Activated naive CD4-positive, alpha-beta T cell treated with anti-CD3 and anti-CD28 coated beads, Interleukin-2, amount 50 U/mL, for 24 hours (primary cell): ENCODE data around the gene HOXB6.

Experiments
- H3K27ac Mint-ChIP-seq: one replicate; pipeline ENCODE4 v1.8.0; 2021; ENCODE audit warnings: mild to moderate bottlenecking, mixed read lengths
- H3K27me3 Mint-ChIP-seq: one replicate; pipeline ENCODE4 v1.8.0; 2021; ENCODE audit warnings: mixed read lengths
- H3K36me3 Mint-ChIP-seq: one replicate; pipeline ENCODE4 v1.8.0; 2021; ENCODE audit warnings: mixed read lengths
- H3K4me1 Mint-ChIP-seq: one replicate; pipeline ENCODE4 v1.8.0; 2021; ENCODE audit warnings: mixed read lengths
- H3K4me3 Mint-ChIP-seq: one replicate; pipeline ENCODE4 v1.8.0; 2021; ENCODE audit warnings: mild to moderate bottlenecking, mixed read lengths
- H3K9me3 Mint-ChIP-seq: one replicate; pipeline ENCODE4 v1.8.0; 2021; ENCODE audit warnings: mixed read lengths

HOXB6 gene

GRCh38 chr17:48628649-48629410 lies 24.0 kb upstream of the HOXB6 start:
- H3K4me3 Mint-ChIP-seq = no peak overlapping the region
- H3K9me3 Mint-ChIP-seq = no peaks in the 10 kb centered on the region
- peaks cover 27% of the 10 kb centered on the region for H3K4me1 Mint-ChIP-seq
- peaks cover 6% of the 10 kb centered on the region for H3K36me3 Mint-ChIP-seq
- H3K27me3 Mint-ChIP-seq = peaks cover 50% of the 10 kb centered on the region
- no peak overlapping the region for H3K27ac Mint-ChIP-seq

- Mint-ChIP-seq H3K27me3 (peaks cover 52% of the 10 kb centered on the region), H3K9me3 (no peaks in the 10 kb centered on the region), H3K4me1 (peaks cover 25% of the 10 kb centered on the region), H3K36me3 (peaks cover 5% of the 10 kb centered on the region), H3K27ac (no peak overlapping the region), H3K4me3 (peak overlapping the region; percentile 36)
Measured at GRCh38 chr17:48627623-48628521, 23.1 kb upstream of the HOXB6 start.

GRCh38 chr17:48627118-48627597 lies 22.4 kb upstream of the HOXB6 start:
- no peak overlapping the region for H3K27ac Mint-ChIP-seq
- H3K9me3 Mint-ChIP-seq = no peaks in the 10 kb centered on the region
- peaks cover 22% of the 10 kb centered on the region for H3K4me1 Mint-ChIP-seq
- no peaks in the 10 kb centered on the region for H3K36me3 Mint-ChIP-seq
- H3K4me3 Mint-ChIP-seq = peak overlapping the region; percentile 88
- peaks cover 53% of the 10 kb centered on the region for H3K27me3 Mint-ChIP-seq

GRCh38 chr17:48626245-48627117 lies 21.7 kb upstream of the HOXB6 start, which contains the start of gene HOXB9:
Gene HOXB9 (minus strand): TSS chr17:48626358. CDS start chr17:48626269, 89 bp downstream.
- Mint-ChIP-seq H3K27ac (peak within 1 kb of the TSS; percentile 92), H3K4me3 (peak within 1 kb of the TSS; percentile 88), H3K27me3 (peaks cover 59% of the 10 kb centered on the region), H3K36me3 (no peaks in the 10 kb centered on the region), H3K9me3 (no peaks in the 10 kb centered on the region), H3K4me1 (peaks cover 22% of the 10 kb centered on the region)

- Mint-ChIP-seq H3K9me3 (no peaks in the 10 kb centered on the region), H3K4me1 (peaks cover 22% of the 10 kb centered on the region), H3K27ac (peak overlapping the region; percentile 46), H3K4me3 (peak overlapping the region; percentile 88), H3K36me3 (peaks cover 2% of the 10 kb centered on the region), H3K27me3 (peaks cover 61% of the 10 kb centered on the region)
Measured at GRCh38 chr17:48625495-48626244, 20.9 kb upstream of the HOXB6 start.

- H3K36me3 Mint-ChIP-seq = peaks cover 2% of the 10 kb centered on the region
- no peaks in the 10 kb centered on the region for H3K9me3 Mint-ChIP-seq
- peaks cover 59% of the 10 kb centered on the region for H3K27me3 Mint-ChIP-seq
- no peak overlapping the region for H3K27ac Mint-ChIP-seq
- H3K4me3 Mint-ChIP-seq = peak overlapping the region; percentile 87
- peaks cover 22% of the 10 kb centered on the region for H3K4me1 Mint-ChIP-seq
Measured at GRCh38 chr17:48624544-48625494, 20.0 kb upstream of the HOXB6 start.

GRCh38 chr17:48624118-48624517 lies 19.3 kb upstream of the HOXB6 start:
- H3K27me3 Mint-ChIP-seq = peaks cover 58% of the 10 kb centered on the region
- no peak overlapping the region for H3K27ac Mint-ChIP-seq
- peak overlapping the region; percentile 49 for H3K4me3 Mint-ChIP-seq
- no peaks in the 10 kb centered on the region for H3K9me3 Mint-ChIP-seq
- H3K4me1 Mint-ChIP-seq = peaks cover 27% of the 10 kb centered on the region
- peaks cover 2% of the 10 kb centered on the region for H3K36me3 Mint-ChIP-seq

- Mint-ChIP-seq H3K27ac (no peak overlapping the region), H3K4me1 (peaks cover 29% of the 10 kb centered on the region), H3K27me3 (peaks cover 59% of the 10 kb centered on the region), H3K4me3 (no peak overlapping the region), H3K9me3 (no peaks in the 10 kb centered on the region), H3K36me3 (peaks cover 2% of the 10 kb centered on the region)
Measured at GRCh38 chr17:48623583-48623982, 18.8 kb upstream of the HOXB6 start.

GRCh38 chr17:48622857-48623256 lies 18.1 kb upstream of the HOXB6 start:
- no peak overlapping the region for H3K27ac Mint-ChIP-seq
- H3K36me3 Mint-ChIP-seq = peaks cover 2% of the 10 kb centered on the region
- H3K9me3 Mint-ChIP-seq = no peaks in the 10 kb centered on the region
- peaks cover 32% of the 10 kb centered on the region for H3K4me1 Mint-ChIP-seq
- H3K4me3 Mint-ChIP-seq = no peak overlapping the region
- H3K27me3 Mint-ChIP-seq = peaks cover 58% of the 10 kb centered on the region

GRCh38 chr17:48621410-48622392 lies 16.9 kb upstream of the HOXB6 start:
- peaks cover 61% of the 10 kb centered on the region for H3K27me3 Mint-ChIP-seq
- H3K4me1 Mint-ChIP-seq = peaks cover 34% of the 10 kb centered on the region
- H3K36me3 Mint-ChIP-seq = peaks cover 2% of the 10 kb centered on the region
- H3K9me3 Mint-ChIP-seq = no peaks in the 10 kb centered on the region
- no peak overlapping the region for H3K4me3 Mint-ChIP-seq
- no peak overlapping the region for H3K27ac Mint-ChIP-seq

GRCh38 chr17:48620461-48621139 lies 15.8 kb upstream of the HOXB6 start:
- Mint-ChIP-seq H3K4me3 (no peak overlapping the region), H3K27ac (peak overlapping the region; percentile 35), H3K27me3 (peaks cover 68% of the 10 kb centered on the region)

GRCh38 chr17:48619826-48620449 lies 15.2 kb upstream of the HOXB6 start:
- H3K4me3 Mint-ChIP-seq = peak overlapping the region; percentile 37
- peaks cover 33% of the 10 kb centered on the region for H3K4me1 Mint-ChIP-seq
- H3K27me3 Mint-ChIP-seq = peaks cover 73% of the 10 kb centered on the region
- no peak overlapping the region for H3K27ac Mint-ChIP-seq
- no peaks in the 10 kb centered on the region for H3K9me3 Mint-ChIP-seq
- peaks cover 2% of the 10 kb centered on the region for H3K36me3 Mint-ChIP-seq

More at GRCh38 chr17:48620461-48621139, 15.8 kb upstream of the HOXB6 start:
- H3K9me3 Mint-ChIP-seq = no peaks in the 10 kb centered on the region
- H3K4me1 Mint-ChIP-seq = peaks cover 28% of the 10 kb centered on the region
- H3K36me3 Mint-ChIP-seq = peaks cover 2% of the 10 kb centered on the region
